HL-60 (cell line): ENCODE measurements around the gene ADRA2C.

Experiments used
- CTCF ChIP-seq: IDR thresholded peaks from one replicate; pipeline ENCODE4 v1.5.1; 2011; ENCODE audit warnings: low read length, control low read depth, inconsistent platforms; ENCODE audit not compliant: insufficient read depth
- GABPA ChIP-seq: IDR thresholded peaks from 2 replicates; pipeline ENCODE4 v1.6.1; 2012; ENCODE audit warnings: low read depth
- POLR2AphosphoS5 ChIP-seq: IDR thresholded peaks from 2 replicates; pipeline ENCODE4 v1.6.1; 2012; ENCODE audit warnings: low read depth

GRCh38 chr4:3784454-3785291 lies 18.5 kb downstream of the ADRA2C start:
- no peak for TF ChIP-seq CTCF
- TF ChIP-seq POLR2AphosphoS5: no peak
- TF ChIP-seq GABPA: no peak
